NCI-H345 treated with DMSO at 0.1 percent for 48 hours (cell line): Measurements from ENCODE around the gene SHKBP1.
"Not testable (repeated sequence)": the region's sequence is repeated elsewhere in the genome, so short reads cannot be mapped to it uniquely, and the experiment has no call there.

Experiments
- DNase-seq: peaks from one replicate; lab custom pipeline; 2025; ENCODE audit not compliant: unreplicated experiment; lab: John Stamatoyannopoulos, UW

The SHKBP1 gene

GRCh38 chr19:40612831-40613689 is 36.4 kb downstream of the SHKBP1 start:
- peak; percentile 91 for DNase-seq

- peak; percentile 99 for DNase-seq
Observed at GRCh38 chr19:40613690-40614621, 37.3 kb downstream of the SHKBP1 start.

GRCh38 chr19:40614622-40615411 is 38.1 kb downstream of the SHKBP1 start:
- peak; percentile 93 for DNase-seq

GRCh38 chr19:40616178-40616577 is 39.5 kb downstream of the SHKBP1 start:
- DNase-seq, result no peak

- no peak for DNase-seq
Observed at GRCh38 chr19:40616941-40617340, 40.3 kb downstream of the SHKBP1 start.

GRCh38 chr19:40617961-40618360 is 41.3 kb downstream of the SHKBP1 start:
- no peak for DNase-seq

GRCh38 chr19:40619333-40620160 is 42.9 kb downstream of the SHKBP1 start:
- DNase-seq, result no peak

- no peak for DNase-seq
Observed at GRCh38 chr19:40620161-40620485, 43.5 kb downstream of the SHKBP1 start.

GRCh38 chr19:40621283-40621682 is 44.6 kb downstream of the SHKBP1 start:
- no peak for DNase-seq

- no peak for DNase-seq
Observed at GRCh38 chr19:40621966-40622772, 45.5 kb downstream of the SHKBP1 start.

- DNase-seq, result no peak
Observed at GRCh38 chr19:40622773-40623075, 46.1 kb downstream of the SHKBP1 start.

- peak; percentile 99 for DNase-seq
Observed at GRCh38 chr19:40623403-40624251, 47.0 kb downstream of the SHKBP1 start.

GRCh38 chr19:40624369-40625153 is 47.9 kb downstream of the SHKBP1 start:
- not testable (repeated sequence) for DNase-seq

- no peak for DNase-seq
Observed at GRCh38 chr19:40625406-40626120, 48.9 kb downstream of the SHKBP1 start.

- DNase-seq, result no peak
Observed at GRCh38 chr19:40626918-40627317, 50.2 kb downstream of the SHKBP1 start.

- DNase-seq, result no peak
Observed at GRCh38 chr19:40627486-40628279, 51.0 kb downstream of the SHKBP1 start.

- DNase-seq, result no peak
Observed at GRCh38 chr19:40629346-40629745, 52.7 kb downstream of the SHKBP1 start.
